Suprapubic skin (tissue), 4 donors: ENCODE results near the gene GLIS1.

Experiments used
- CTCF ChIP-seq, 2 donors: fragments of 200-600 bp in 1 of 2; fragments of 450-650 bp in 1 of 2; sonication (generic) in 1 of 2; IDR thresholded peaks; one replicate each; pipeline ENCODE4 v1.5.1; 2016 to 2019; ENCODE audit warnings: antibody characterized with exemption in 2 of 2, mild to moderate bottlenecking in 1 of 2, moderate library complexity in 1 of 2
- EP300 ChIP-seq: sonication (generic); formaldehyde crosslinking; IDR thresholded peaks from one replicate; pipeline ENCODE4 v1.6.1; 2017; ENCODE audit warnings: antibody characterized with exemption
- POLR2A ChIP-seq, 2 donors: fragments of 450-650 bp; IDR thresholded peaks; one replicate each; pipeline ENCODE4 v1.6.1; 2017; ENCODE audit warnings: antibody characterized with exemption in 2 of 2, mild to moderate bottlenecking in 2 of 2, moderate library complexity in 2 of 2
- POLR2AphosphoS5 ChIP-seq, 3 donors: sonication (generic); formaldehyde crosslinking; IDR thresholded peaks; one replicate each; pipeline ENCODE4 v1.6.1; 2017; ENCODE audit warnings: antibody characterized with exemption in 3 of 3

DNA sequence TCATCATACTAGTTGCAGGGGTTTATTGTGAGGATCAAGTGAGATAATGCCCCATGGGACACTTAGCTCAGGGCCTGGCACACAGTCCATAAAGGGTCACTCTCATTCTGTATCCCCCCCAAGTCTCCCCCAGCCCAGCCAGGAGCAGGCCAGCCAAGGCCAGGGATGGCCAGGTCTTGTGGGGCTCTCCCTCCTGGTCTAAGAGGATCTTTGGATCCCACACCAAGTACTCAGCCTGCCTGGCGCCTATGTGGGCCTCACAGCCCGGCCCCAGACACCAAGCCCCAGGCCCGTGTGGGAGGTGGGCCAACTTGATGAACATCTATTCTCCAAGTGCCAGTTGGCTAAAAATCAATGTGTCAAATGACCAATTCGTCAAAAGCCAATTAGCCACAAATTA is 117.8 kb downstream of the GLIS1 start:
- no peak for TF ChIP-seq CTCF (IDR thresholded peaks at IDR 0.05)
- no peak for TF ChIP-seq POLR2A (IDR thresholded peaks at IDR 0.05)
- no peak for TF ChIP-seq POLR2AphosphoS5 (IDR thresholded peaks at IDR 0.05)
- no peak for TF ChIP-seq EP300
